ENCODE data around the gene GPR157.
"Not testable (repeated sequence)": the region's sequence is repeated elsewhere in the genome, so short reads cannot be mapped to it uniquely, and the experiment has no call there.

GPR157 gene

GRCh38 chr1:9115351-9116205, 13.3 kb downstream of the GPR157 start:
- no peak for DNase-seq

- no peak for DNase-seq
Observed at GRCh38 chr1:9112961-9113880, 15.7 kb downstream of the GPR157 start.

GRCh38 chr1:9111957-9112356, 16.9 kb downstream of the GPR157 start:
- no peak for DNase-seq

GRCh38 chr1:9111357-9111691, 17.6 kb downstream of the GPR157 start:
- no peak for DNase-seq

GRCh38 chr1:9110669-9111356, 18.1 kb downstream of the GPR157 start:
- DNase-seq = peak; percentile 78 to 81

- DNase-seq = no peak
Observed at GRCh38 chr1:9108056-9108665, 20.7 kb downstream of the GPR157 start.

- no peak for DNase-seq
Observed at GRCh38 chr1:9107136-9107535, 21.8 kb downstream of the GPR157 start.

- no peak for DNase-seq
Observed at GRCh38 chr1:9106286-9106685, 22.6 kb downstream of the GPR157 start.

- no peak for DNase-seq
Observed at GRCh38 chr1:9105336-9105867, 23.5 kb downstream of the GPR157 start.

- DNase-seq = peak; percentile 10 to 43
Observed at GRCh38 chr1:9101510-9102146, 27.3 kb downstream of the GPR157 start.

- DNase-seq = no peak
Observed at GRCh38 chr1:9100471-9101043, 28.3 kb downstream of the GPR157 start.

GRCh38 chr1:9099555-9099954, 29.3 kb downstream of the GPR157 start:
- no peak for DNase-seq

- DNase-seq = no peak
Observed at GRCh38 chr1:9097947-9098705, 30.8 kb downstream of the GPR157 start.

- no peak for DNase-seq
Observed at GRCh38 chr1:9095818-9096217, 33.1 kb downstream of the GPR157 start.

- DNase-seq = not testable (repeated sequence)
Observed at GRCh38 chr1:9093996-9094595, 34.8 kb downstream of the GPR157 start.

GRCh38 chr1:9093581-9093980, 35.3 kb downstream of the GPR157 start:
- no peak for DNase-seq

- no peak for DNase-seq
Observed at GRCh38 chr1:9093091-9093490, 35.8 kb downstream of the GPR157 start.

- DNase-seq = no peak
Observed at GRCh38 chr1:9088807-9089206, 40.1 kb downstream of the GPR157 start.

GRCh38 chr1:9087411-9088125, 41.3 kb downstream of the GPR157 start:
- no peak for DNase-seq

GRCh38 chr1:9086796-9087195, 42.1 kb downstream of the GPR157 start:
- DNase-seq = no peak

All from CD4-positive, alpha-beta T cell treated with Interferon alpha-2 for 1 hour (primary cell).